Bone marrow (tissue), 2 donors: ENCODE measurements around the gene GABBR1.

Source experiments
- DNase-seq, 2 donors: peaks; one replicate each; lab custom pipeline; 2025; lab: John Stamatoyannopoulos, UW

Gene GABBR1

GRCh38 chr6:29566856-29567255, 66.1 kb downstream of the GABBR1 start:
- no peak for DNase-seq

- no peak for DNase-seq
Observed at GRCh38 chr6:29564875-29565274, 68.1 kb downstream of the GABBR1 start.

- peak in 1 of 2 donors; percentile 6 for DNase-seq
Observed at GRCh38 chr6:29563435-29563965, 69.5 kb downstream of the GABBR1 start.

GRCh38 chr6:29561606-29562181, 71.3 kb downstream of the GABBR1 start:
- DNase-seq = no peak

- no peak for DNase-seq
Observed at GRCh38 chr6:29561091-29561490, 71.9 kb downstream of the GABBR1 start.

GRCh38 chr6:29559524-29560287, 73.3 kb downstream of the GABBR1 start, which contains the start of gene UBD:
Gene UBD (minus strand): TSS chr6:29559732. CDS start chr6:29559701, 31 bp downstream.
- DNase-seq = no peak

- no peak for DNase-seq
Observed at GRCh38 chr6:29558439-29559079, 74.4 kb downstream of the GABBR1 start.

GRCh38 chr6:29557320-29557719, 75.7 kb downstream of the GABBR1 start:
- DNase-seq = no peak

GRCh38 chr6:29554764-29555163, 78.2 kb downstream of the GABBR1 start:
- DNase-seq = no peak

DNA sequence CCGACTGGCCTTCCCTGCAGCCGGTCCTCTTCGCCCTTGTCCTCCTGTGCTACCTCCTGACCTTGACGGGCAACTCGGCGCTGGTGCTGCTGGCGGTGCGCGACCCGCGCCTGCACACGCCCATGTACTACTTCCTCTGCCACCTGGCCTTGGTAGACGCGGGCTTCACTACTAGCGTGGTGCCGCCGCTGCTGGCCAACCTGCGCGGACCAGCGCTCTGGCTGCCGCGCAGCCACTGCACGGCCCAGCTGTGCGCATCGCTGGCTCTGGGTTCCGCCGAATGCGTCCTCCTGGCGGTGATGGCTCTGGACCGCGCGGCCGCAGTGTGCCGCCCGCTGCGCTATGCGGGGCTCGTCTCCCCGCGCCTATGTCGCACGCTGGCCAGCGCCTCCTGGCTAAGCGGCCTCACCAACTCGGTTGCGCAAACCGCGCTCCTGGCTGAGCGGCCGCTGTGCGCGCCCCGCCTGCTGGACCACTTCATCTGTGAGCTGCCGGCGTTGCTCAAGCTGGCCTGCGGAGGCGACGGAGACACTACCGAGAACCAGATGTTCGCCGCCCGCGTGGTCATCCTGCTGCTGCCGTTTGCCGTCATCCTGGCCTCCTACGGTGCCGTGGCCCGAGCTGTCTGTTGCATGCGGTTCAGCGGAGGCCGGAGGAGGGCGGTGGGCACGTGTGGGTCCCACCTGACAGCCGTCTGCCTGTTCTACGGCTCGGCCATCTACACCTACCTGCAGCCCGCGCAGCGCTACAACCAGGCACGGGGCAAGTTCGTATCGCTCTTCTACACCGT, 79.5 kb downstream of the GABBR1 start:
- no peak for DNase-seq

DNA sequence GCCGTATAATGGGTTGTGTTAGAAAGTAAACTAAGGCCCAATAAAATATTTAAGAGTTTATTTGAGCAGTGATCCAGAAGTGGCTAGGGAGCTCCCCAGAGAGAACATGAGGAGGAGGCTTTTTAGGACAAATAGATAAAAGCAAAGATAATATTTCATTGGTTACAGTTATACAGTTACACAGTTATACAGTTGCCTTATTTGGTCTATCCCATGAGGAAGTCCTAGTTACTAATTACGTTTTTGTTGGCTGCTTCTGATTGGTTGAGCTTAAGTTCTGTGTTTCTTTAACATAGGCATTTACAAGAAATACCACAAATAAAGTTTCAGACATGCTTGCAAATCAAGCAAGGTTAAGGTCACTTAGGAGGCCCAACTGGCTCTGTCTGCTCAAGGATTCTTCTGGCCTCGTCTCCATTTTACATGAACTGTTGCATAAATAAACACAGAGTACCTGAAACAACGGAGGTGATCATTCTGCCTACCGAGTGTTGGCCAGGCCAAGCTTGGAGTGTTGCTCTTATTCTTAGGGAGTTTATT, 80.4 kb downstream of the GABBR1 start:
- peak in 1 of 2 donors; percentile 29 for DNase-seq

GRCh38 chr6:29547573-29547972, 85.4 kb downstream of the GABBR1 start:
- no peak for DNase-seq

DNA sequence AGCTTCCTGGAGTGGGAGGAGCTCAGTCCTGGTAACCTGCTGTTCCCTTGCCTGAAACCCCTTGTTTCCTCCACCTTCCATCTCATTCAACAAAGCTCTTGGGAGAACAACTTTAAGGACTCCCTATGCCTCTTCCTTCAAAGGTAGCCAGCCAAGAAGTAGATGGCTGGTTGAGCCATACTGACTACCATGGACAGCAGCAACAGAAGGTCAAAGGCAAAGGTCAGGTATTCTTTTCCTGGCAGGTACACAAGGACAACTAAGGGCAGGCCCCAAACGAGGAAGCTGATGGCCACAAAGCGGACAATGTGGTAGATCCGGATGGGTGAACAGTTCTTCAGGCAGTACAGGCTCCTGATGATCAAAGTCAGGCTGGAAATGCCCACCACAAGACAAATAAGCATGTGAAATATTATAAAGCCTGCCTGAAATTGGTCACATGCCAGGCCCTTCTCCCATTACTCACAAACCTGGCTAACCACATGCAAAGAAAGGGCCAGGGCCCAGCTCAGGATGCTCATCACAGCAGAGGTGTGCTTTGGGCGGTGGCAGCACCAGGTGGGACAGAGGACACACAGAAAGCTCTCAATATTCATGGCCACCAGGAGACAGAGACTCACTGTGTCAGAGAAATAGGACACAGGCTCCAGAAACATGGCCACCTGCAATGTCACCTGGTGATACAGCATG, 95.1 kb downstream of the GABBR1 start:
- no peak for DNase-seq

DNA sequence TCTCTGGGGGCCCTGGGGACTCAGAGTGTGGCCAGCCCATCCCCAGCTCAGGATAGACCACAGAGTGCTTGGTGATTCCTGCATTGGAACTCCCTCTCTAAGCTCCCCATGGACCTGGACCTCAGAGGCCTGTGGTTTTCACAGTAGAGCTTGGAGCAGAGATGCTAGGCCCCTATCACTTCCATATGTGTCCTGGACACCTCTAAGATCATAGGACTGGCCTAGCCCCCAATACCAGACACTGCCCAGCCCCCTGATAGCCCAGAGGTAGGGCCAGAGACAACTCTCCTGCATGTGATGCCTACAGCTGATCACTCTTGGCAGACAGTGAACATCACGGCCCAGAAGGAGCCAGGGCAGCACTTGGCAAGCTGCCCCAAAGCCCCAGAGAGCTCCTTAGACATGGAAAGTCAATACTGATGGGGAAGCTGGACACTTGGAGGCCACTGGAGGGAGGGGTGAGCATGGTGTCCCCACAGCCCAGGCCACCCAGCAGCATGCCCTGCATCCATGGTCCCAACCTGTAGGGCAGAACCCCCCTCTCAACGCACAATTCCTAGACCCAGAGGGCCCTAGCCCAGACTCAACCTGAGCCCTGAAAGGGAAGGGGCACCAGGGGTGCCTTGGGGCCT, 100.5 kb downstream of the GABBR1 start:
- DNase-seq = no peak

DNA sequence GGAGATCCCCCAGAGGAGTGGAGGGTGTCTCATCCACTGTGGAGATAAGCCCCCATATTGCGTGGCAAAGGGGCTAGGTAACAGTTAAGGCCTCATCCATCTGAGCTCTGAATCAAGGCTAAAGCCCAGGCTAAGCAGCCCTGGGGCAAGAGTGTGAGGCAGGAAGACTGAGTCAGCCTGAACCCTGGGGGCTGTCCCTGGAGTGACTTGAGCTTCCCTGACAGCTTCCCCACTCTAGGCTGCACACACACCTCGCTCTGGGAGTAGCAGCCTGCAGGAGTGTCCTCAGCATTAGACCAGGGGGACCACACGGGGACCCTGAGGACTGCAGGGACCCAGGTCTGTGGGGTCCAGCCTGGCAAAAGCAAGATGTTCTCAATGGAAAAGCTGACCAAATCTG, 101.3 kb downstream of the GABBR1 start:
- no peak for DNase-seq

- DNase-seq = no peak
Observed at GRCh38 chr6:29530671-29531310, 102.2 kb downstream of the GABBR1 start.

DNA sequence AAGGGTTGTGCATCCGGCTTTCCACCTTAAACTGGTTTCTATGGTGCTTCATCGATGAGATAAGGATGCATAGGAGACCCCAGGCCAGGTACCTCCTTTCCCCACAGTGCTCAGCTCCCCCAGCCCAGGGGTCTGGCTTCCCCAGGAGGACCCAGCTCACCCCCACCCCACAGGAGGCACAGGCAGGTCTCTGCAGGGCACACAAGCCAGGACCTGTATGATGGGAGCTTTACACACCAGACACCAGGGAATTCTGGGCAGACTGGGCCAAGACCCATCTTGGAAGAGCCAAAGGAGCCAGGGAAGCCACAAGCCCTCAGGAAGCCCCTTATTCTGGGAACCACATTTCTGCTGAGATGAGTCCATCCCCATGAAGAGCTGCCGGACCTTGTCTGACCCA, 103.0 kb downstream of the GABBR1 start:
- DNase-seq = no peak

DNA sequence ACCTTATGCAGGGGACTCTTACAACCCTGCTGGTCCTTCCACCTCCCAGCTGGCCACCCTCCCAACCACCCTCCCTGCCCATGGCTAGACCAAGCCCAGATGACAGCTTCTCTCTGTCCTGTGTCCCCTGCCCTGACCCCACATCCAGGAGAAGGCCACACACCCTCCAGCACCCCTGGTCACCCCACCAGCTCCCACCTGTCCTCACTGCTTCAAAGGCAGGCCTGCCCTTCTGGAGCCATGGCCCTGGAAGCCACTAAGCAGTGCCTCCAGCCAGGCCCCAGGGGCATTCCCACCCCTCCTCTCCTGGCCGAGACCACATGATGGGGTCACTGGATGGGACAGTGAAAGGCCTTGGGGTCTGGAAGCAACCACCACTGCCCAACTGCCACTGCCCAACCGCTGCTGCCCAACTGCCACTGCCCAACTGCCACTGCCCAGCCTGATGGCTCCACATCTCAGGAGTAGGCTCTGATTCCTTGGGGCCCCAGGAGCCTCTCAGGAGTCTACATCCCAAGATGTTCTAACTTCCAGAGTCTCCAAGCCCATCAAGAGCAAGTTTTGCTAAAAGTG, 103.9 kb downstream of the GABBR1 start:
- DNase-seq = no peak

GRCh38 chr6:29528300-29528931, 104.6 kb downstream of the GABBR1 start:
- DNase-seq = no peak
